Uterus (tissue), 2 donors: ENCODE measurements around the gene RBM45.

Experiments
- POLR2A ChIP-seq, 2 donors: fragments of 450-650 bp; IDR thresholded peaks; one replicate each; pipeline ENCODE4 v1.6.1; 2016; ENCODE audit warnings: antibody characterized with exemption in 2 of 2, mild to moderate bottlenecking in 1 of 2, moderate library complexity in 1 of 2
- TF ChIP-seq, protein P1 (sequence below), 4 experiments: fragments of 200-600 bp in 2 of 4; fragments of 450-650 bp in 2 of 4; sonication (generic) in 2 of 4; IDR thresholded peaks; one replicate each; pipeline ENCODE4 v1.5.1; 2016 to 2019; ENCODE audit warnings: antibody characterized with exemption in 4 of 4, mild to moderate bottlenecking in 2 of 4, moderate library complexity in 1 of 4

DNA sequence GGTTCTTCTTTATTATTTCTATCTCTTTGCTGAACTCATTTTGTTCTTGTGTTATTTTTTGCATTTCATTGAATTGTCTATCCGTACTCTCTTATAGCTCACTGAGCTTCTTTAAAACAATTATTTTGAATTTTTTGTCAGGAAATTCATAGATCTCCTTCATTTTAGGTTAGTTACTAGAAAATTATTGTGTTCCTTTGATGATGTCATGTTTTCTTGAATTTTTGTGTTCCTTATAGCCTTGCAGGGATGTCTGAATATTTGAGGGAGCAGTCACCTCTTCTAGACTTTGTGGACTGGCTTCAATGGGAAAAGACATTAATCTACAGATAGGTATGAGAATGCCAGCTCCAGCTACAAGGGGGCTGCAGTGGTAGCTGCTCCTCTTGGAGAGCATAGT lies 61.4 kb downstream of the RBM45 start:
- TF ChIP-seq, protein P1, sequence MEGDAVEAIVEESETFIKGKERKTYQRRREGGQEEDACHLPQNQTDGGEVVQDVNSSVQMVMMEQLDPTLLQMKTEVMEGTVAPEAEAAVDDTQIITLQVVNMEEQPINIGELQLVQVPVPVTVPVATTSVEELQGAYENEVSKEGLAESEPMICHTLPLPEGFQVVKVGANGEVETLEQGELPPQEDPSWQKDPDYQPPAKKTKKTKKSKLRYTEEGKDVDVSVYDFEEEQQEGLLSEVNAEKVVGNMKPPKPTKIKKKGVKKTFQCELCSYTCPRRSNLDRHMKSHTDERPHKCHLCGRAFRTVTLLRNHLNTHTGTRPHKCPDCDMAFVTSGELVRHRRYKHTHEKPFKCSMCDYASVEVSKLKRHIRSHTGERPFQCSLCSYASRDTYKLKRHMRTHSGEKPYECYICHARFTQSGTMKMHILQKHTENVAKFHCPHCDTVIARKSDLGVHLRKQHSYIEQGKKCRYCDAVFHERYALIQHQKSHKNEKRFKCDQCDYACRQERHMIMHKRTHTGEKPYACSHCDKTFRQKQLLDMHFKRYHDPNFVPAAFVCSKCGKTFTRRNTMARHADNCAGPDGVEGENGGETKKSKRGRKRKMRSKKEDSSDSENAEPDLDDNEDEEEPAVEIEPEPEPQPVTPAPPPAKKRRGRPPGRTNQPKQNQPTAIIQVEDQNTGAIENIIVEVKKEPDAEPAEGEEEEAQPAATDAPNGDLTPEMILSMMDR (IDR thresholded peaks at IDR 0.05), result no peak
- TF ChIP-seq POLR2A (IDR thresholded peaks at IDR 0.05), result no peak
